GM23338 (cell line): ENCODE results near the gene GRIN2A.

ENCODE experiments used
- CREB1 ChIP-seq: fragments of 250-450 bp; sonication (Bioruptor Pico); IDR thresholded peaks from 2 replicates; pipeline ENCODE4 v1.5.0; 2020; ENCODE audit warnings: low read depth, mild to moderate bottlenecking, moderate library complexity
- CTCF ChIP-seq, 2 experiments: fragments of 200-600 bp in 1 of 2; sonication (generic) in 1 of 2; conservative IDR thresholded peaks; 2 replicates each; pipeline versions ENCODE4 v1.5.1 to v1.6.1; 2016 to 2017; ENCODE audit warnings: antibody characterized with exemption in 2 of 2, low read depth in 2 of 2, mild to moderate bottlenecking in 2 of 2, moderate library complexity in 1 of 2
- EZH2 ChIP-seq: fragments of 200-600 bp; sonication (generic); IDR thresholded peaks from one replicate; pipeline ENCODE4 v1.8.0; 2017; ENCODE audit warnings: antibody characterized with exemption, mild to moderate bottlenecking, low read depth; ENCODE audit not compliant: unreplicated experiment
- EZH2phosphoT487 ChIP-seq: fragments of 200-600 bp; sonication (generic); IDR thresholded peaks from one replicate; pipeline ENCODE4 v1.8.1; 2018; ENCODE audit warnings: antibody characterized with exemption; ENCODE audit not compliant: unreplicated experiment
- JUNB ChIP-seq: IDR thresholded peaks from one replicate; pipeline ENCODE4 v1.6.1; 2016; ENCODE audit warnings: antibody characterized with exemption; ENCODE audit not compliant: unreplicated experiment
- NANOG ChIP-seq: IDR thresholded peaks from 2 replicates; pipeline ENCODE4 v1.6.1; 2016; ENCODE audit warnings: antibody characterized with exemption, borderline replicate concordance
- POLR2AphosphoS5 ChIP-seq: IDR thresholded peaks from 2 replicates; pipeline ENCODE4 v1.6.1; 2016; ENCODE audit warnings: antibody characterized with exemption, low read depth
- REST ChIP-seq: IDR thresholded peaks from one replicate; pipeline ENCODE4 v1.6.1; 2018; ENCODE audit warnings: antibody characterized with exemption; ENCODE audit not compliant: unreplicated experiment

DNA sequence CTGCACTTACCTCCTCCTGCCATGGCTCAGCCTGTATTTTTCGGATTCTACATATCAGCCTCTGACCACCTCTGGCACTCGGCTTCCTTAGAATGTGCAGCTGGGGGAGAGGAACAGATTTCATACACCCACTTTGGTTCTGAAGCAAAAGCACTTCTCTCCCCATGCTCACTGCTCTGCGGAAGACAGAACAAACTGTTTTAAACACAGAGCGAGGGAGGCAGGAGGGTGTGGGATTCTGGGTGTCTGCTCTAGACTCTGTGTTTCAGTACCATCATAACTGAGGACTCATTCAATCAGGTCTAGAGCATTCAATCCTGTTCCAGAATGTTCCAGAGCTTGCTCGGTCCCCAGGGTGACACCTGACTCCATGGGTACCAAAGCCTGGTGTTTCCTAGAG, 239.1 kb downstream of the GRIN2A start:
- no peak for TF ChIP-seq CTCF (conservative IDR thresholded peaks at IDR 0.05; ENCODE audit: low read depth in 2 of 2)
- TF ChIP-seq POLR2AphosphoS5 = no peak
- no peak for TF ChIP-seq REST
- TF ChIP-seq EZH2 = no peak
- no peak for TF ChIP-seq EZH2phosphoT487
- TF ChIP-seq JUNB = no peak
- no peak for TF ChIP-seq NANOG
- TF ChIP-seq CREB1 (CRISPR knock-in tag) = no peak
